Gastrocnemius medialis (tissue), 4 donors: ENCODE measurements around the gene ANKRD18A.

Experiments
- CTCF ChIP-seq, 5 experiments: fragments of 450-650 bp in 3 of 5; fragments of 200-600 bp in 2 of 5; sonication (generic) in 2 of 5; IDR thresholded peaks in 4 of 5; conservative IDR thresholded peaks in 1 of 5; 1 replicate in 4 of 5; 2 replicates in 1 of 5; pipeline ENCODE4 v1.5.1; 2016 to 2019; ENCODE audit warnings: antibody characterized with exemption in 5 of 5, mild to moderate bottlenecking in 3 of 5, moderate library complexity in 3 of 5
- POLR2A ChIP-seq, 2 donors: fragments of 450-650 bp; IDR thresholded peaks; one replicate each; pipeline ENCODE4 v1.6.1; 2017; ENCODE audit warnings: antibody characterized with exemption in 2 of 2, mild to moderate bottlenecking in 2 of 2, moderate library complexity in 2 of 2

GRCh38 chr9:38638881-38639576, 18.6 kb upstream of the ANKRD18A start:
- TF ChIP-seq CTCF (IDR thresholded peaks at IDR 0.05 in 4 of 5, conservative IDR thresholded peaks at IDR 0.05 in 1 of 5) (no peak), POLR2A (IDR thresholded peaks at IDR 0.05) (no peak)
